CD14-positive monocyte (primary cell): ENCODE measurements around the gene SYNE1. TPM values are rescaled to one million over a fixed set of nuclear protein-coding genes. Genes with fewer than 3 reads are reported as not detected.
A peak's percentile ranks its signal among the peaks of the same experiment; 100 is the strongest.

Experiments
- DNase-seq, 3 donors: peaks; one replicate each; pipeline ENCODE4 v3.0.0-alpha.2; 2011 to 2022
- H2AFZ ChIP-seq: 2 replicates; pipeline ENCODE4 v1.6.0; 2012; ENCODE audit warnings: mild to moderate bottlenecking, low read depth, low read length, inconsistent platforms; ENCODE audit not compliant: insufficient read depth, poor library complexity, severe bottlenecking
- H3K27ac ChIP-seq, 2 donors: 1 replicate in 1 of 2; 2 replicates in 1 of 2; pipeline ENCODE4 v1.5.1; 2012 to 2013; ENCODE audit warnings: low read length in 2 of 2, control low read depth in 1 of 2, inconsistent platforms in 1 of 2, low read depth in 1 of 2, mild to moderate bottlenecking in 1 of 2
- H3K27me3 ChIP-seq, 2 donors: one replicate each; pipeline versions ENCODE4 v1.6.0 to v1.6.1; 2011 to 2013; ENCODE audit warnings: low read length in 2 of 2; ENCODE audit not compliant: control insufficient read depth in 2 of 2, insufficient read depth in 2 of 2
- H3K36me3 ChIP-seq, 2 donors: replicated peaks in 1 of 2; 1 replicate in 1 of 2; 2 replicates in 1 of 2; pipeline versions ENCODE4 v1.5.1 to v1.6.1; 2012 to 2013; ENCODE audit warnings: low read length in 2 of 2, control low read depth in 1 of 2, inconsistent platforms in 1 of 2, mild to moderate bottlenecking in 1 of 2; ENCODE audit not compliant: insufficient read depth in 2 of 2, control insufficient read depth in 1 of 2
- H3K4me1 ChIP-seq, 2 donors: 1 replicate in 1 of 2; 2 replicates in 1 of 2; pipeline versions ENCODE4 v1.5.1 to v1.6.1; 2012 to 2013; ENCODE audit warnings: low read length in 2 of 2, control low read depth in 1 of 2, inconsistent platforms in 1 of 2, mild to moderate bottlenecking in 1 of 2, moderate library complexity in 1 of 2; ENCODE audit not compliant: insufficient read depth in 2 of 2, control insufficient read depth in 1 of 2
- H3K4me2 ChIP-seq: replicated peaks from 2 replicates; pipeline ENCODE3; 2012; ENCODE audit warnings: low read length, moderate library complexity, mild to moderate bottlenecking; ENCODE audit not compliant: poor library complexity, severe bottlenecking; ENCODE audit errors: extremely low read depth
- H3K4me3 ChIP-seq, 3 experiments: fragments of 200-600 bp in 1 of 3; sonication (generic) in 1 of 3; replicated peaks in 1 of 3; 1 replicate in 2 of 3; 2 replicates in 1 of 3; pipeline ENCODE4 v1.5.1; 2011 to 2013; ENCODE audit warnings: low read length in 3 of 3, mild to moderate bottlenecking in 3 of 3, control low read depth in 2 of 3, low read depth in 2 of 3, inconsistent platforms in 1 of 3, moderate library complexity in 1 of 3
- H3K79me2 ChIP-seq: 2 replicates; pipeline ENCODE4 v1.6.0; 2012; ENCODE audit warnings: mild to moderate bottlenecking, control low read depth, inconsistent platforms, low read length, moderate library complexity; ENCODE audit not compliant: insufficient read depth
- H3K9ac ChIP-seq: 2 replicates; pipeline ENCODE4 v1.6.0; 2017; ENCODE audit warnings: low read length, mild to moderate bottlenecking; ENCODE audit not compliant: insufficient read depth, poor library complexity, severe bottlenecking
- H3K9me3 ChIP-seq, 2 donors: replicated peaks in 1 of 2; 1 replicate in 1 of 2; 2 replicates in 1 of 2; pipeline versions ENCODE4 v1.5.1 to v1.6.1; 2012 to 2013; ENCODE audit warnings: low read length in 2 of 2, control low read depth in 1 of 2; ENCODE audit not compliant: control insufficient read depth in 1 of 2, insufficient read depth in 1 of 2
- H4K20me1 ChIP-seq: 2 replicates; pipeline ENCODE4 v1.6.0; 2012; ENCODE audit warnings: mild to moderate bottlenecking, low read length, control low read depth, moderate library complexity; ENCODE audit not compliant: insufficient read depth
- H3K27ac Mint-ChIP-seq, 7 donors: one replicate each; pipeline ENCODE4 v1.8.0; 2020; ENCODE audit warnings: mild to moderate bottlenecking in 7 of 7, mixed read lengths in 7 of 7, moderate library complexity in 6 of 7, inconsistent platforms in 2 of 7
- H3K27me3 Mint-ChIP-seq, 3 donors: one replicate each; pipeline ENCODE4 v1.8.0; 2021 to 2022; ENCODE audit warnings: low read depth in 3 of 3, mild to moderate bottlenecking in 3 of 3, mixed read lengths in 3 of 3, moderate library complexity in 3 of 3, inconsistent platforms in 1 of 3
- H3K36me3 Mint-ChIP-seq, 2 donors: one replicate each; pipeline ENCODE4 v1.8.0; 2020; ENCODE audit warnings: mixed read lengths in 2 of 2, inconsistent platforms in 1 of 2, mild to moderate bottlenecking in 1 of 2
- H3K4me1 Mint-ChIP-seq: one replicate; pipeline ENCODE4 v1.8.0; 2020; ENCODE audit warnings: mild to moderate bottlenecking, mixed read lengths
- H3K4me3 Mint-ChIP-seq, 2 donors: one replicate each; pipeline ENCODE4 v1.8.0; 2020; ENCODE audit warnings: mild to moderate bottlenecking in 2 of 2, mixed read lengths in 2 of 2, moderate library complexity in 1 of 2
- H3K9me3 Mint-ChIP-seq, 7 donors: one replicate each; pipeline ENCODE4 v1.8.0; 2020 to 2022; ENCODE audit warnings: mixed read lengths in 7 of 7, mild to moderate bottlenecking in 6 of 7, moderate library complexity in 6 of 7, inconsistent platforms in 2 of 7
- CTCF ChIP-seq: fragments of 200-600 bp; IDR thresholded peaks from one replicate; pipeline ENCODE4 v1.8.0; 2022; ENCODE audit warnings: antibody characterized with exemption, mild to moderate bottlenecking
- WGBS: methylation state at CpG from one replicate; pipeline ENCODE4 v1.1.5; 2013; ENCODE audit warnings: missing lambda C conversion rate; ENCODE audit not compliant: insufficient coverage; 5-methylcytosine and 5-hydroxymethylcytosine counted together
- intact Hi-C, 2 donors: fragments of 100-400 bp; cut with micrococcal nuclease; formaldehyde crosslinking; loops; one replicate each; pipeline versions ENCODE4 v1.15.0 to v1.15.1; 2023
- polyA plus RNA-seq, 3 donors: library from polyadenylated mRNA; depleted of rRNA in 1 of 3; unstranded in 2 of 3; stranded (reverse) in 1 of 3; fragments of 300-500 nt in 2 of 3; fragments of >200 nt in 1 of 3; fragmentation: Illumina TruSeq in 2 of 3; gene quantifications; 1 replicate in 2 of 3; 2 replicates in 1 of 3; pipeline ENCODE4 v1.2.3, GENCODE V29; 2012 to 2021

SYNE1 gene
- polyA plus RNA-seq, 3 donors = 3.7 to 24.5 (median 8.1) TPM

GRCh38 chr6:152394303-152394702 is 242.9 kb downstream of the SYNE1 start:
- Mint-ChIP-seq H3K4me1 (no peaks in the 10 kb centered on the region), H3K9me3 (peaks cover 0 to 5% (median 1%) of the 10 kb centered on the region in 7 donors), H3K27ac (no peak overlapping the region), H3K27me3 (peaks cover 2 to 3% (median 2%) of the 10 kb centered on the region in 3 donors), H3K4me3 (no peak overlapping the region), H3K36me3 (peaks cover 21 to 22% of the 10 kb centered on the region in 2 donors)
- Histone ChIP-seq H3K4me3 (no peak overlapping the region), H3K9me3 (no peaks in the 10 kb centered on the region), H3K4me2 (no peak overlapping the region), H3K4me1 (no peaks in the 10 kb centered on the region), H2AFZ (no peak overlapping the region), H3K36me3 (peaks cover 0 to 18% of the 10 kb centered on the region in 2 donors), H3K9ac (no peak overlapping the region), H3K27ac (no peak overlapping the region), H3K27me3 (no peaks in the 10 kb centered on the region), H4K20me1 (no peaks in the 10 kb centered on the region), H3K79me2 (no peaks in the 10 kb centered on the region)
- no peak for DNase-seq
- TF ChIP-seq CTCF = no peak
- intact Hi-C loops = no loop called here
- no CpG with 5 or more reads among the region's 1 CpG for WGBS

- Histone ChIP-seq H3K4me2 (no peak overlapping the region), H2AFZ (no peak overlapping the region), H4K20me1 (no peaks in the 10 kb centered on the region), H3K36me3 (peaks cover 0 to 6% of the 10 kb centered on the region in 2 donors), H3K4me1 (no peaks in the 10 kb centered on the region), H3K9ac (no peak overlapping the region), H3K79me2 (no peaks in the 10 kb centered on the region), H3K9me3 (no peaks in the 10 kb centered on the region), H3K4me3 (no peak overlapping the region), H3K27me3 (no peaks in the 10 kb centered on the region), H3K27ac (no peak overlapping the region)
- Mint-ChIP-seq H3K27me3 (peaks cover 2 to 5% (median 3%) of the 10 kb centered on the region in 3 donors), H3K36me3 (peaks cover 13 to 16% of the 10 kb centered on the region in 2 donors), H3K27ac (peak overlapping the region in 1 of 7 donors; percentile 23), H3K4me3 (no peak overlapping the region), H3K9me3 (peaks cover 0 to 3% (median 0%) of the 10 kb centered on the region in 7 donors), H3K4me1 (no peaks in the 10 kb centered on the region)
- WGBS = 95% methylated on average over 4 of the region's 6 CpGs
- intact Hi-C loops = no loop called here
- no peak for DNase-seq
- TF ChIP-seq CTCF = no peak
These were observed 245.8 kb downstream of the SYNE1 start for GRCh38 chr6:152391179-152391880.
